ENCODE results near the gene SETD4.

- TF ChIP-seq, protein P1, sequence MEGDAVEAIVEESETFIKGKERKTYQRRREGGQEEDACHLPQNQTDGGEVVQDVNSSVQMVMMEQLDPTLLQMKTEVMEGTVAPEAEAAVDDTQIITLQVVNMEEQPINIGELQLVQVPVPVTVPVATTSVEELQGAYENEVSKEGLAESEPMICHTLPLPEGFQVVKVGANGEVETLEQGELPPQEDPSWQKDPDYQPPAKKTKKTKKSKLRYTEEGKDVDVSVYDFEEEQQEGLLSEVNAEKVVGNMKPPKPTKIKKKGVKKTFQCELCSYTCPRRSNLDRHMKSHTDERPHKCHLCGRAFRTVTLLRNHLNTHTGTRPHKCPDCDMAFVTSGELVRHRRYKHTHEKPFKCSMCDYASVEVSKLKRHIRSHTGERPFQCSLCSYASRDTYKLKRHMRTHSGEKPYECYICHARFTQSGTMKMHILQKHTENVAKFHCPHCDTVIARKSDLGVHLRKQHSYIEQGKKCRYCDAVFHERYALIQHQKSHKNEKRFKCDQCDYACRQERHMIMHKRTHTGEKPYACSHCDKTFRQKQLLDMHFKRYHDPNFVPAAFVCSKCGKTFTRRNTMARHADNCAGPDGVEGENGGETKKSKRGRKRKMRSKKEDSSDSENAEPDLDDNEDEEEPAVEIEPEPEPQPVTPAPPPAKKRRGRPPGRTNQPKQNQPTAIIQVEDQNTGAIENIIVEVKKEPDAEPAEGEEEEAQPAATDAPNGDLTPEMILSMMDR (conservative IDR thresholded peaks at IDR 0.05 in 1 of 2, IDR thresholded peaks at IDR 0.05 in 1 of 2; ENCODE audit: low read depth in 1 of 2, low read length in 2 of 2), result no peak
- no peak for TF ChIP-seq EZH2 (IDR thresholded peaks at IDR 0.05; ENCODE audit: low read length, missing control alignments)
Measured at GRCh38 chr21:36096398-36097290, 36.3 kb upstream of the SETD4 start.
